Measurements from ENCODE around the gene TMEM132D. TPM values are rescaled to one million over a fixed set of nuclear protein-coding genes. Genes with fewer than 3 reads are reported as not detected.

TMEM132D gene
- total RNA-seq, 1 donor from 2014 or later: not detected

DNA sequence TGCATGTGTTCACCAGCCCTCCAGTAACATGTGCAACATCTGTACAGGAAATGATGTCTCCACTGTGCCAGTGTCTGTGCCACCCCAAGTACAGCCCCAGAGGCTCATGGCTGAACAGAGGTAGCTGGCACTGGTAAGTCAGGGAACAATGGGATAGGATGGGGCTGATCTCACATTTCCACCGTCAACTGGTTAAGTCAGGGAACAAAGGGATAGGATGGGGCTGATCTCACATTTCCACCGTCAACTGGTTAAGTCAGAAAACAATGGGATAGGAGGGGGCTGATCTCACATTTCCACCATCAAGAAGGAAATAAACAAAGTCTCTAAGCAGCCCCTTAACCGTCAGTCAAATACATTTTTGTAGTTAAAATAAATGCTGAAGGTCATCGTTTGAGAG lies 246.6 kb downstream of the TMEM132D start:
- no peaks in the 10 kb centered on the region for H3K27me3 Mint-ChIP-seq (ENCODE audit: low read depth, unreplicated experiment)
- Histone ChIP-seq H2AFZ (ENCODE audit: low read depth, low read length) (no peak overlapping the region), H3K9me3 (ENCODE audit: insufficient read depth, low read depth, low read length) (no peaks in the 10 kb centered on the region), H3K79me2 (ENCODE audit: insufficient read depth, low read length) (no peaks in the 10 kb centered on the region), H3K27me3 (ENCODE audit: insufficient read depth, low read length) (no peaks in the 10 kb centered on the region), H3K9ac (ENCODE audit: low read length) (no peak overlapping the region), H3K4me1 (ENCODE audit: insufficient read depth, low read length) (peaks cover 5% of the 10 kb centered on the region), H3K4me3 (ENCODE audit: insufficient read depth, low read depth, low read length) (no peak overlapping the region), H4K20me1 (ENCODE audit: insufficient read depth, low read length) (no peaks in the 10 kb centered on the region), H3K27ac (ENCODE audit: low read depth, low read length) (no peak overlapping the region), H3K4me2 (ENCODE audit: low read length) (no peak overlapping the region), H3K36me3 (ENCODE audit: insufficient read depth, low read length) (no peaks in the 10 kb centered on the region)
- H3K4me1 Mint-ChIP-seq (ENCODE audit: low read depth, unreplicated experiment): no peaks in the 10 kb centered on the region
- H3K4me3 Mint-ChIP-seq (ENCODE audit: unreplicated experiment): no peak overlapping the region
- DNase-seq (ENCODE audit: low read depth) (no peak), FAIRE-seq (no peak)
- H3K9me3 Mint-ChIP-seq (ENCODE audit: unreplicated experiment): peaks cover 14% of the 10 kb centered on the region
- no peak overlapping the region for H3K27ac Mint-ChIP-seq (ENCODE audit: unreplicated experiment)
- H3K36me3 Mint-ChIP-seq (ENCODE audit: low read depth, unreplicated experiment): no peaks in the 10 kb centered on the region
- TF ChIP-seq, protein P1, sequence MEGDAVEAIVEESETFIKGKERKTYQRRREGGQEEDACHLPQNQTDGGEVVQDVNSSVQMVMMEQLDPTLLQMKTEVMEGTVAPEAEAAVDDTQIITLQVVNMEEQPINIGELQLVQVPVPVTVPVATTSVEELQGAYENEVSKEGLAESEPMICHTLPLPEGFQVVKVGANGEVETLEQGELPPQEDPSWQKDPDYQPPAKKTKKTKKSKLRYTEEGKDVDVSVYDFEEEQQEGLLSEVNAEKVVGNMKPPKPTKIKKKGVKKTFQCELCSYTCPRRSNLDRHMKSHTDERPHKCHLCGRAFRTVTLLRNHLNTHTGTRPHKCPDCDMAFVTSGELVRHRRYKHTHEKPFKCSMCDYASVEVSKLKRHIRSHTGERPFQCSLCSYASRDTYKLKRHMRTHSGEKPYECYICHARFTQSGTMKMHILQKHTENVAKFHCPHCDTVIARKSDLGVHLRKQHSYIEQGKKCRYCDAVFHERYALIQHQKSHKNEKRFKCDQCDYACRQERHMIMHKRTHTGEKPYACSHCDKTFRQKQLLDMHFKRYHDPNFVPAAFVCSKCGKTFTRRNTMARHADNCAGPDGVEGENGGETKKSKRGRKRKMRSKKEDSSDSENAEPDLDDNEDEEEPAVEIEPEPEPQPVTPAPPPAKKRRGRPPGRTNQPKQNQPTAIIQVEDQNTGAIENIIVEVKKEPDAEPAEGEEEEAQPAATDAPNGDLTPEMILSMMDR (IDR thresholded peaks at IDR 0.05; ENCODE audit: insufficient read depth, low read depth, low read length): no peak
- no peak for TF ChIP-seq EZH2 (IDR thresholded peaks at IDR 0.05; ENCODE audit: insufficient read depth, low read length)

DNA sequence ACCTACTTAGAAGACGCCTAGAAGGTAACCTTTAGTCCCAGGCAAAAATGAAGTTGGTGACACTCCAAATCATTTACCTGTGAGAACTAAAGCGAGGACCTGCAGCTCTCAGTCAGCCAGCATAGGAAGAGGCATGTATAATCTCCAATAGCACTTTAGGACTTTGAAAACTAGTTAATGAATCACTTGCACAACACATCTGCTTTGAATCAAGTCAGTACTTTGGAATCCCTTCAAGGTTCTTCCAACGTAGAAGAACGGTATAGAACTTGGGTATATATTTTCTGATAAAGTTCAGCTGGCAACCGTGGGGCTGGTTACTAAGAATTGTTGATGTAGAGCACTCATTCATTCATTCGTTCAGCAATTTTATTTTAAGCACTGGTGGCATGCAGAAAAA lies 251.9 kb downstream of the TMEM132D start:
- peaks cover 8% of the 10 kb centered on the region for H3K9me3 Mint-ChIP-seq (ENCODE audit: unreplicated experiment)
- H3K4me3 ChIP-seq (ENCODE audit: insufficient read depth, low read depth, low read length): no peak overlapping the region
- no peaks in the 10 kb centered on the region for H3K27me3 ChIP-seq (ENCODE audit: insufficient read depth, low read length)
- H3K9me3 ChIP-seq (ENCODE audit: insufficient read depth, low read depth, low read length): no peaks in the 10 kb centered on the region
- no peak overlapping the region for H3K4me3 Mint-ChIP-seq (ENCODE audit: unreplicated experiment)
- no peak overlapping the region for H3K9ac ChIP-seq (ENCODE audit: low read length)
- H3K27ac ChIP-seq (ENCODE audit: low read depth, low read length): no peak overlapping the region
- no peaks in the 10 kb centered on the region for H3K4me1 ChIP-seq (ENCODE audit: insufficient read depth, low read length)
- H3K4me1 Mint-ChIP-seq (ENCODE audit: low read depth, unreplicated experiment): no peaks in the 10 kb centered on the region
- TF ChIP-seq EZH2 (IDR thresholded peaks at IDR 0.05; ENCODE audit: insufficient read depth, low read length): no peak
- TF ChIP-seq, protein P1 (IDR thresholded peaks at IDR 0.05; ENCODE audit: insufficient read depth, low read depth, low read length): no peak
- H3K79me2 ChIP-seq (ENCODE audit: insufficient read depth, low read length): no peaks in the 10 kb centered on the region
- H3K4me2 ChIP-seq (ENCODE audit: low read length): no peak overlapping the region
- no peaks in the 10 kb centered on the region for H3K36me3 Mint-ChIP-seq (ENCODE audit: low read depth, unreplicated experiment)
- DNase-seq (ENCODE audit: low read depth): no peak
- H3K36me3 ChIP-seq (ENCODE audit: insufficient read depth, low read length): no peaks in the 10 kb centered on the region
- no peaks in the 10 kb centered on the region for H3K27me3 Mint-ChIP-seq (ENCODE audit: low read depth, unreplicated experiment)
- no peak for FAIRE-seq
- no peak overlapping the region for H3K27ac Mint-ChIP-seq (ENCODE audit: unreplicated experiment)
- H4K20me1 ChIP-seq (ENCODE audit: insufficient read depth, low read length): no peaks in the 10 kb centered on the region
- H2AFZ ChIP-seq (ENCODE audit: low read depth, low read length): no peak overlapping the region

DNA sequence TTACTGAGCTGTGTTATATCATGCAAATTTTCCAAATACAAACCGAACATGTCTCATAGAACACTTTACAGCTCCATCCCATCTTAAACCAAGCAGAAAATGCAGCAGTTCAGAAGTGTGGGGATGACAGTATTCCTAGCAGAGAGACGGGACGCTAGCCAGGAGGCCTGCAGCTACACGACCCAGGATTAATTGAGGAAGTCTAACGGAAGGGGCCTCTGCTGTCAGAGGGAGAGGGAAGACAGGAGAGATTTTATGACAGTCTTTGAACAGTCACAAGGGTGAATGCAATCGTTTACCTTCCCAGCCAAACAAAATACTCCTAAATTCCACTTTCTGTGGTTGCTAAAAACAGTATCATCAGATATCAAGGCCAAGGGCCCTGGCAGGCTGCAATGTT lies 261.9 kb downstream of the TMEM132D start:
- Histone ChIP-seq H2AFZ (ENCODE audit: low read depth, low read length) (no peak overlapping the region), H3K9me3 (ENCODE audit: insufficient read depth, low read depth, low read length) (no peaks in the 10 kb centered on the region), H3K4me2 (ENCODE audit: low read length) (no peak overlapping the region), H3K4me1 (ENCODE audit: insufficient read depth, low read length) (no peaks in the 10 kb centered on the region), H4K20me1 (ENCODE audit: insufficient read depth, low read length) (no peaks in the 10 kb centered on the region), H3K27ac (ENCODE audit: low read depth, low read length) (no peak overlapping the region), H3K36me3 (ENCODE audit: insufficient read depth, low read length) (no peaks in the 10 kb centered on the region), H3K79me2 (ENCODE audit: insufficient read depth, low read length) (no peaks in the 10 kb centered on the region), H3K4me3 (ENCODE audit: insufficient read depth, low read depth, low read length) (no peak overlapping the region), H3K27me3 (ENCODE audit: insufficient read depth, low read length) (no peaks in the 10 kb centered on the region), H3K9ac (ENCODE audit: low read length) (no peak overlapping the region)
- peaks cover 13% of the 10 kb centered on the region for H3K9me3 Mint-ChIP-seq (ENCODE audit: unreplicated experiment)
- no peak overlapping the region for H3K4me3 Mint-ChIP-seq (ENCODE audit: unreplicated experiment)
- H3K36me3 Mint-ChIP-seq (ENCODE audit: low read depth, unreplicated experiment): no peaks in the 10 kb centered on the region
- no peak for FAIRE-seq
- TF ChIP-seq, protein P1 (IDR thresholded peaks at IDR 0.05; ENCODE audit: insufficient read depth, low read depth, low read length): no peak
- no peak for TF ChIP-seq EZH2 (IDR thresholded peaks at IDR 0.05; ENCODE audit: insufficient read depth, low read length)
- no peak overlapping the region for H3K27ac Mint-ChIP-seq (ENCODE audit: unreplicated experiment)
- no peaks in the 10 kb centered on the region for H3K4me1 Mint-ChIP-seq (ENCODE audit: low read depth, unreplicated experiment)
- no peaks in the 10 kb centered on the region for H3K27me3 Mint-ChIP-seq (ENCODE audit: low read depth, unreplicated experiment)
- no peak for DNase-seq (ENCODE audit: low read depth)

Data from astrocyte (in vitro differentiated cells and primary cell).